GM21717 (cell line): Measurements from ENCODE around the gene PELI2.

Experiments
- ATAC-seq: cut with Tn5 transposase; IDR thresholded peaks from one replicate; pipeline ENCODE4 v1.9.1; 2021; ENCODE audit warnings: mild to moderate bottlenecking, moderate library complexity; ENCODE audit not compliant: unreplicated experiment

The PELI2 gene

GRCh38 chr14:56333359-56334292 lies 215.4 kb downstream of the PELI2 start:
- no peak for ATAC-seq

GRCh38 chr14:56334458-56334857 lies 216.2 kb downstream of the PELI2 start:
- ATAC-seq = no peak

- no peak for ATAC-seq
These were observed 220.5 kb downstream of the PELI2 start for GRCh38 chr14:56338674-56339073.

GRCh38 chr14:56339855-56340701 lies 221.9 kb downstream of the PELI2 start:
- peak; percentile 79 for ATAC-seq

GRCh38 chr14:56340932-56341331 lies 222.7 kb downstream of the PELI2 start:
- ATAC-seq = no peak

- ATAC-seq = no peak
These were observed 223.7 kb downstream of the PELI2 start for GRCh38 chr14:56341766-56342493.

GRCh38 chr14:56342494-56342942 lies 224.3 kb downstream of the PELI2 start:
- ATAC-seq = no peak

- ATAC-seq = no peak
These were observed 231.7 kb downstream of the PELI2 start for GRCh38 chr14:56349960-56350359.
